ENCODE data around the gene CXorf58.

- TF ChIP-seq, protein P1, sequence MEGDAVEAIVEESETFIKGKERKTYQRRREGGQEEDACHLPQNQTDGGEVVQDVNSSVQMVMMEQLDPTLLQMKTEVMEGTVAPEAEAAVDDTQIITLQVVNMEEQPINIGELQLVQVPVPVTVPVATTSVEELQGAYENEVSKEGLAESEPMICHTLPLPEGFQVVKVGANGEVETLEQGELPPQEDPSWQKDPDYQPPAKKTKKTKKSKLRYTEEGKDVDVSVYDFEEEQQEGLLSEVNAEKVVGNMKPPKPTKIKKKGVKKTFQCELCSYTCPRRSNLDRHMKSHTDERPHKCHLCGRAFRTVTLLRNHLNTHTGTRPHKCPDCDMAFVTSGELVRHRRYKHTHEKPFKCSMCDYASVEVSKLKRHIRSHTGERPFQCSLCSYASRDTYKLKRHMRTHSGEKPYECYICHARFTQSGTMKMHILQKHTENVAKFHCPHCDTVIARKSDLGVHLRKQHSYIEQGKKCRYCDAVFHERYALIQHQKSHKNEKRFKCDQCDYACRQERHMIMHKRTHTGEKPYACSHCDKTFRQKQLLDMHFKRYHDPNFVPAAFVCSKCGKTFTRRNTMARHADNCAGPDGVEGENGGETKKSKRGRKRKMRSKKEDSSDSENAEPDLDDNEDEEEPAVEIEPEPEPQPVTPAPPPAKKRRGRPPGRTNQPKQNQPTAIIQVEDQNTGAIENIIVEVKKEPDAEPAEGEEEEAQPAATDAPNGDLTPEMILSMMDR (conservative IDR thresholded peaks at IDR 0.05) = no peak
- no peak for TF ChIP-seq ZFX (IDR thresholded peaks at IDR 0.05)
Measured at GRCh38 chrX:23898412-23898959, 9.3 kb upstream of the CXorf58 start.
